GM12892 (cell line): ENCODE data around the gene GPR137C.

Experiments used
- POLR2A ChIP-seq: IDR thresholded peaks from 2 replicates; pipeline ENCODE4 v1.6.1; 2011; ENCODE audit warnings: low read depth, low read length, control low read depth
- POLR2AphosphoS5 ChIP-seq: IDR thresholded peaks from 2 replicates; pipeline ENCODE4 v1.6.1; 2011; ENCODE audit warnings: low read depth, low read length, control low read depth
- TAF1 ChIP-seq: IDR thresholded peaks from 2 replicates; pipeline ENCODE4 v1.6.1; 2011; ENCODE audit warnings: low read depth, mild to moderate bottlenecking, control low read depth, low read length, borderline replicate concordance

GRCh38 chr14:52527052-52527451, 25.6 kb upstream of the GPR137C start:
- no peak for TF ChIP-seq POLR2AphosphoS5
- TF ChIP-seq POLR2A: no peak
- no peak for TF ChIP-seq TAF1
